Hematopoietic multipotent progenitor cell treated with erythropoietin and hydrocortisone succinate and interleukin-3 and kit ligand, for 17 days (in vitro differentiated cells): Measurements from ENCODE around the gene ZNF502.
"Not testable (repeated sequence)": the region's sequence is repeated elsewhere in the genome, so short reads cannot be mapped to it uniquely, and the experiment has no call there.

Source experiments
- DNase-seq: peaks from one replicate; pipeline ENCODE4 v3.0.0-alpha.2; 2015; ENCODE audit warnings: low spot score

ZNF502 gene

DNA sequence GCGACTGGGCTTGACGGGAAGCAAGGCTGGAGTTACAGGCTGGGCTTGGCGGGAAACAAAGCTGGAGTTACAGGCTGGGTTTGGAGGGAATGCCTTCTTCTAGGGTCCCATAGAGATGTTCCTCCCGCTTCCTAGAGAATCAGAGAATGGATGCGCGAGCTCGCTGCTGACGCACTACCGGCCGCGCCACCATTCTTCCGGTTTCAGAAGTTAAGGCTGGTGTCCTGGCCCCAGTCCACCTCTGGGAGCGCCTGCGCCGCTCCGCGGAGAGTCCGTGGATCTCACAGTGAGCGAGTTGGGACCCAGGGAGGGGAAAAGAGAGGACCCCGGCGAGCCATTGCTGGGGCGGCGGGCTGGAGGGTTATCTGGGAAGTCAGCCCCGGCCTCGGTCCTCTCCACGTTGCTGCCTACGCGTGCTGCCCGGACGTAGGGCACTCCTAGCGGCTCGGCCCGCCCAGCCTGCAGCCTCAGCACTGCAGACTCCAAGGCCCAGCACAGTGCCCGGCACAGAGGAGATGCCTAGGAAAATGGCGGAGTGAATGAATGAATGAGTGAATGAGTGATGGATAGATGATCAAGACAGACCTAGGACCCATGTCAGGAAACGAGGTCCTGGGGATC lies at the start of gene ZNF502:
Gene ZNF502, plus strand, starts transcription at position 206 of the 621 bp plus-strand sequence. CDS start 7,602 bp downstream, outside the sequence.
- DNase-seq = no peak

DNA sequence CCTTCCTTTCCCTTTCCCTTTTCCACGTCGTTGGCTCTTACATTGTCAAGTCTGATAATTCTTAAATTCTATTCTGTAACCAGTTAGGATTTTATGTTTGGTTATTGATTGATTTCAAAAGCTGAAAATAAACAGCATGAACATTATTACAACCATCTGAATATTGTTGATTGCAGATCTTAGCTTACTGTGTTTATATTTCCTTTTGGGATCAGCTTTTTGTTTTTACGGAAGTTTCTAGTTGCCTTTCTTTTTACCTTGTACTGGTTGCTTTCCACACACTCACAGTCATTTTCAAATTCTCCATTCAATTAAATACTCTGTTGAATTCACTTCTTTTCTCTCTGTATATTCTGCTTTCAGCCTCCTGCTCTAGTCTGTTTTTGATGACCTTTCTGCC lies 47.3 kb upstream of the ZNF502 start:
- no peak for DNase-seq

DNA sequence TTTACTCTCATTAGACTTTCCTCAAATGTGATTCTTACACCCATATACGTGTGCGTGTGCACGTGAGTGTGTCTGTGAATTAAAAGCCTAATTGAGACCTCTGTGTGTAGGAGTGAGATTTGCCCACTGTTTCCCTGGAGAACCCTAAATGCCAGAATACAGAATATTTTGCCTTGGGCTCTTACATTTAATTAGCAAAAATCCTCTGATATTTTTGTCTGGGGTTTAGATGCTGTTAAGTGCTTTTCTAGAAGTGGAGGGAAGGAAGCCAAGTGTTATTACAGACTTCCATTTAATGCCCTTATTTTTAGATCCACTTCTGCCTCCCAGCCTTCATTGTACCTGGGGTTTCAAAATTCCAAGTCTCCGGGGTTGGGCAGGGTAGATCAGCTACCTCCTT lies 46.1 kb upstream of the ZNF502 start:
- no peak for DNase-seq

DNA sequence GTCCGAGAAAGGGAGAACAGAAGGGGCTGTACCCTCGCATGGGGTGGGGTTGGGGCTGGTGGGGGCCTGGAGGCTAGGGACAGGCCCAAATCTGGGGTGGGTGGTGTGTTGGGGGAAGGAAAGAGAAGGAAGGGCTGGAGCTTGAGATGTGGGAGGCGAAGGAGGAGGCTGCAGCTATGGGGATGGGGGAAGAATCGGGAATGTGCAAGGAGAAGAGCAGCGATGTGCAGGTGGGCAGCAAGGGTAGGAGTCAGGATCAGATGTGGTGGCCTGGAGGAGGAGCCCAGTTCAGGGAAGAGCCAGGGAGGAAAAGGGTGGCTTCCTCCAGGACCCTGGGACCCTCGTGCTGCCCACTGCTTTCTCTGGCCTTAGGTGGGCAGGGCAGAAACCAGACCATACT lies 42.7 kb upstream of the ZNF502 start:
- DNase-seq = no peak

DNA sequence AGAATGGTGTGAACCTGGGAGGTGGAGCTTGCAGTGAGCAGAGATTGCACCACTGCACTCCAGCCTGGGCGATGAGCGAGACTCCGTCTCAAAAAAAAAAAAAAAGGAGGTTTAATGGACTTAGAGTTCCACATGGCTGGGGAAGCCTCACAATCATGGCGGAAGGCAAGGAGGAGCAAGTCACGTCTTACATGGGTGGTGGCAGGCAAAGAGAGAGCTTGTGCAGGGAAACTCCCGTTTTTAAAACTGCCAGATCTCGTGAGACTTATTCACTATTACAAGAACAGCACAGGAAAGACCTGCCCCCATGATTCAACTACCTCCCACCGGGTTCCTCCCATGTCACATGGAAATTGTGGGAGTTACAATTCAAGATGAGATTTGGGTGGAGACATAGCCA lies 39.0 kb upstream of the ZNF502 start:
- not testable (repeated sequence) for DNase-seq

DNA sequence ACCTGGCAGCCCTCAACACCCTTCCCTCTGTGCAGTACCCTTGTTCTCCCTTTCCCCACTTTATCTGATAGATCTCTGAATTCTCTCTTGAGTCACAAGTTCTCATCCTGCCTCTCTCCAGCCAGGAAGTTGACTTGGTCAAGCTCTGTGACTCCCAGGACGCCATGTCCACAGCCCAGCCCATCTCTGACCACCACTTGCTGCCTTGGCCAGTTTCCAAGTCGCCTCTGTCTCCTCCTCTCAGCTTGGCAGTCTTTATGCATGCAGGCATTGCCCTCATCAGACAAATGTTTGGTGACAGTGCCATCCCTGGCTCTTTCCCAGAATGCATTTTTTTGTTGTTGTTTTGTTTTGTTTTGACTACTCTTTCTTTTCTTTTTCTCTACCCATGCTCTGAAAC lies 38.2 kb upstream of the ZNF502 start:
- no peak for DNase-seq

DNA sequence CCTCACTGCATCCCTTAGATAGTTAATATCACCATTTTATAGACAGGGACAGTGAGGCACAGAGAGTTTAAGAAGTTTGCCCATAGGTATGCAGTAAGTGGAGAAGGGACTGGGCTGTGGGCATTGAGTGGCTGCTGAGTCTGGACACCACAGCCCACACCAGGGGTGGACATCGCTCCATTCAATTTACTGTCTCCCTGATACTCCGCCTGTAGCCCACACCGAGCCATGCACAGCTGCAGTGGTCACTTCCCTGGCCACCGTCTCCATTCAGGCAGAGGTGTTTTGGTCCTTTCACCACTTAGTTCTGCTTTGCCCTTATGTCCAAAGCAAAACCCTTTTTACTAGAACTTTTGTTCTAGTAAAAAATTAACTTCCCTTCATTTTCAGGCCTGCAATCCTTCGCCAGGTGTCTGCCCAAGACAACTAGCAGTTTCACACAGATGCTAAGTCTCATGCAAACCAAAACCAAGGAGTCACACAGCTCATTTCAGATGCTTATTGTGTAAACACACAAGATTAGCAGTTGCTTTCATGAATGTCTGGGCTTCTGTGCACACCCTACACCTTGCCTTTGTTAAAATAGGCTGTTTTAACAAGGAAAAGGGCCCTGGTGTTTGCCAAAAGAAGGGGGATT lies 33.9 kb upstream of the ZNF502 start:
- no peak for DNase-seq

DNA sequence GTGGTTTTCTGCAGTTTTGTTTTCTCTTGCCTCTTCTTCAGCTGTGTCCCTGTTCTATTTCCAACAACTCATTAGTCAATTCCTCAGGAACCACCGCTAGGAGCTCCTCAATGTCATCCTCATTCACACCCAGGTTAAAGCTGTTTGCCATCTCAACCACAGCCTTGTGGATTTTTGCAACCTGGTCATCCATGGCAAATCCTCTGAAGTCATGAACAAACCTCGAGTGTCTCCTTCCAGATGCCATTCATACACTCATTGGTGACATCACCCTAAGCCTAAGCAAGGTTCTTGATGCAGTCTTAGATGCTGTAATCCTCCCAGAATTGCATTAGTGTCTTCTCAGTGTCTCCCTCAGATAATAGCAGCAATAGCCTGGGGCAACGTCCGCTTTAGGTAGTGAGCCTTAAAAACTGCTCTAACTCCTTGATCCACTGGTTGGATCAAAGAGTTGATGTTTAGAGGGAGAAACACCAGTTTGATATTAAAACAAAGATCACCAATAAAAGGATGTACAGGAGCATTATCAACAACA lies 31.5 kb upstream of the ZNF502 start:
- no peak for DNase-seq

DNA sequence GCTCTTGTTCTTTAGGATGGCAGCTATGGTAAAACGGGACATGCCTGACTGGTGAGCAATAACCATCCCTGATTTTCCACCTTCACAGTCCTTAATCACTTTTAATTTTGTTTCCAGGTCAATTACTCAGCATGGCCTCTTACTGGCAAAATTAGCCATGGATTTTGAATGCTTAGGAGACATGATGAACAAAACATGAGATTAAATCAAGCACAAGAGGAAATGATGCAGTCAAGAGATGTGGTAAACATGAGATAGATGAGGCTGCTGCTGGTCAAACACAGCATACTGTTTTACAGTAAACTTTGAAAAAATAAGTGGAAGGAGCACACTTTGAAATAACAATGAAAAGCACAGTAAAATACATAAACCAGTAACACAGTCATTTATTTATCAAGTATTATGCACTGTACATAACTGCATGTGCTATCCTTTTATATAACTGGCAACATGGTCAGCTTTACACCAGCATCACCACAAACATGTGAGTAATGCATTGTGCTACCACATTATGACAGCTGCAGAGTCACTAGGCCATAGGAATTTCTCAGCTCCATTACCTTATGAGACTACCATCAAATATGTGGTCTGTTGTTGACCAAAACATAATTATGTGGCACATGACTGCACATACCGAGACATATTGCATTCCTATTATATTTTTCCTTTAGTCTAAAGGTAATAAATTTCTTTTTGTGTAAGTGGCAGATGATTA lies 30.1 kb upstream of the ZNF502 start:
- no peak for DNase-seq

DNA sequence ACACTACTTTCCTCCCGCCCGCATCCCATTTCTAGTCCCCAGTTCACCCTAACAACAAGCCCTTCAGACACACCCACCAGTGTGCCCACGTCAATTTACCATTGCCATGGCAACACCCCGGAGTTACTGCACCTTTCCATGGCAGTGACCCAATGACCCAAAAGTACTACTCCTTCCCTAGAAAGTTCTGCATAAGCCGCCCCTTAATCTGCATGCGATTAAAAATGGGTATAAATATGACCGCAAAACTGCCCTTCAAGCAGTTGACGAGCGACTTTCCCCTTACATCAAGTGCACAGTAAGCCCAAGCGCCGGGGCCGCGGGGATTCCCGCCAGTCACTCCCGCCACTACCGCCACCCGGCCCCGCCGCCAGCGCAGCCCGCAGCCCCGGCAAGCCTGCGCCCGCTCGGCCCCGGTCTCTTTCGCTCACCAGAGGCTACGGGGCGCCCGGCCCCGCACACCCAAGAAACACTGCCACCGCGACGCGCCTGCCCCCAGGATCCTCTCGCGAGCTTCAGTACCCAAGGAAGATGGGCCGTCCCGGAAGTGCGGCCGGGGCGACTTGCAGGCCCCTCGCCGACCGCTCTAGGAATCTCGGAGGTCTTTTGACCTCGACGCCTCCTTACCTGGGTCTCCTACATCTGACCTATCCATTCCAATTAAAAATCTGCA lies 27.2 kb upstream of the ZNF502 start:
- no peak for DNase-seq

DNA sequence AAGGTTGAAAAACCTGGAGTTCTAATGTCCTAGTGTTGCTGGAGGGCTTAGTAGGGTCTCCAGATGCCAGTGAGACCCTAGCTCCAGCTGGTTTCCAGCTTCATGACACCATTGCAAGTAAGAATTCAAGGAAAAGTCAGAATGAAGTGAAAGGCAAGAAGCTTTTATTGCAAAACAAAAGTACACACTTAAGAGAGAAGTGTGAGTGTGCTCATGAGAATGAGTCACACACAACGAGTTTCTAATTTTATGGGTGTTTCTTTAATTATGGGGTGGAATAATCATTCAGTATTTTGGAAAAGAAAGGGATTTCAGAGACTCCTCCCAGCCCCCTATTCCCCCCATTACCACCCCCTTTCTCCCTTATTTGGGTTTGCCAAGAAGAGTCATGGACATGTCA lies 24.6 kb upstream of the ZNF502 start:
- DNase-seq = no peak

DNA sequence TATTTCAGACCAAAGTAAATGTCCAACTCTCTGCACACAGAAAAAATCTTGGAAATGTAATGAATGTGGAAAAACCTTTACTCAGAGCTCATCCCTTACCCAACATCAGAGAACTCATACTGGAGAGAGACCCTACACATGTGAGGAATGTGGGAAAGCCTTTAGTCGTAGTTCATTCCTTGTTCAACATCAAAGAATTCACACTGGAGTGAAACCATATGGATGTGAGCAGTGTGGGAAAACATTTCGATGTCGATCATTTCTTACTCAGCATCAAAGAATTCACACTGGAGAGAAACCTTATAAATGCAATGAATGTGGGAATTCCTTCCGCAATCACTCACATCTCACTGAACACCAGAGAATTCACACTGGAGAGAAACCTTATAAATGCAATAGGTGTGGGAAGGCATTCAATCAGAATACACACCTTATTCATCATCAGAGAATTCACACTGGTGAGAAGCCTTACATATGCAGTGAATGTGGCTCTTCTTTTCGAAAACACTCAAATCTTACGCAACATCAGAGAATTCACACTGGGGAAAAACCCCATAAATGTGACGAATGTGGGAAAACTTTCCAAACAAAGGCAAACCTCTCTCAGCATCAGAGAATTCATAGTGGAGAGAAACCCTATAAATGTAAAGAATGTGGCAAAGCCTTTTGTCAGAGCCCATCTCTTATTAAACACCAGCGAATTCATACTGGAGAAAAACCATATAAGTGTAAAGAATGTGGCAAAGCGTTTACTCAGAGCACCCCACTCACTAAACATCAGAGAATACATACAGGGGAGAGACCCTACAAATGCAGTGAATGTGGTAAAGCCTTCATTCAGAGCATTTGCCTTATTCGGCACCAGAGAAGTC lies 9.0 kb downstream of the ZNF502 start:
- no peak for DNase-seq

DNA sequence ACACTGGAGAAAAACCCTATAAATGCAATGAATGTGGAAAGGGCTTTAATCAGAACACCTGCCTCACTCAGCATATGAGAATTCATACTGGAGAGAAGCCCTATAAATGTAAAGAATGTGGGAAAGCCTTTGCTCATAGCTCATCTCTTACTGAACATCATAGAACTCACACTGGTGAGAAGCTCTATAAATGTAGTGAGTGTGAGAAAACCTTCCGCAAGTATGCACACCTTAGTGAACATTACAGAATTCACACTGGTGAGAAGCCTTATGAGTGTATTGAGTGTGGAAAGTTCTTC lies 9.6 kb downstream of the ZNF502 start:
- no peak for DNase-seq

DNA sequence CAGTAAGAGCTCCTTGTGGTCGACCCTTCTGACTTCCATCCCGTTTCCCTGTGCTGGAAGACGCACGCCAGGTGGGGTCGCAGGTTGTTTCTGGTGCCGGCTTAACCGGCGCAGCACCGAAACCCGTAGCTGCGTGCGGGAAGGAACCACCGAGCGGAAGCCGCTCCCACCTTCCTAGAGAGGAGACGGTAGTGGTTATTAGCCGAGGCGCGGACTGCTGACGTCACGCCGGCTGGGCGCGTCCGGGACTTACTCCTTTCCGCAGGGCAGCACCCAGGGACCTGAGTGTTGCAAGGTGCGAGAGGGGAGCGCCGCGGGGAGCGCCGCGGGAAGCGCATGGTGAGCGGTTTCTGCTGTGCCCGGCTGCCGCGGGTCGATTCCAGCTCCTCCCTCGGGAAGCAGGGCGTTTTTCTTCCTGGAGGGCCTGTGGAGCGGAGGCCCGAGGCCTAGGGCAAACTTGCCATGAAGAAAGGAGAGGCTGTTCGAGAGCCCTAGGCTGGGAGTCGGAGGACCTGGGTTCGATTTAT lies 17.0 kb downstream of the ZNF502 start, which contains the start of gene ZNF501:
Gene ZNF501, plus strand, starts transcription at position 252 of the 527 bp plus-strand sequence. CDS start 4,787 bp downstream, outside the sequence.
- peak; percentile 27 for DNase-seq

DNA sequence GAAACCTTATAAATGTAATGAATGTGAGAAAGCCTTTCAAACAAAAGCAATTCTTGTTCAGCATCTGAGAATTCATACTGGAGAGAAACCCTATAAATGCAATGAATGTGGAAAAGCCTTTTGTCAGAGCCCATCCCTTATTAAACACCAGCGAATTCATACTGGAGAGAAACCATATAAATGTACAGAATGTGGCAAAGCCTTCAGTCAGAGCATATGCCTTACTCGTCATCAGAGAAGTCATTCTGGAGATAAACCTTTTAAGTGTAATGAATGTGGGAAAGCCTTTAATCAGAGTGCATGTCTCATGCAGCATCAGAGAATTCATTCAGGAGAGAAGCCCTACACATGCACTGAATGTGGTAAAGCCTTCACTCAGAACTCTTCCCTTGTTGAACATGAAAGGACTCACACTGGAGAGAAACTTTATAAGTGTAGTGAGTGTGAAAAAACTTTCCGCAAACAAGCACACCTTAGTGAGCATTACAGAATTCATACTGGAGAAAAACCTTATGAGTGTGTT lies 22.2 kb downstream of the ZNF502 start:
- DNase-seq = no peak

DNA sequence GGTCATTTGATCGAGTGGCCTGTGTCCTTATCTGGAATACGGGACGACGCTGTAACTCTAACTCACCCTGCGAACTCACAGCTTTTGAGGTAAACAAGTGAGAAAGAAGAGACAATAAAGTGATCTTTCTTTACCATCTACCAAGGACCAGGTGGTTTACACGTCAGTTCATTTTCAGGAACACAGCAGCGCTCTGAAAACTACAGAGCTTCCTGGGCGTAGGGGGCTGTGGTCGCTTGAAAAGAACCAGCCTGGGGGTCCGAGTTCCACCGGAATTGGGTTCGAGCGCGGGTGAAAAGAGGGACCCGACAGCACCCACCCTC lies 48.6 kb downstream of the ZNF502 start:
- no peak for DNase-seq

DNA sequence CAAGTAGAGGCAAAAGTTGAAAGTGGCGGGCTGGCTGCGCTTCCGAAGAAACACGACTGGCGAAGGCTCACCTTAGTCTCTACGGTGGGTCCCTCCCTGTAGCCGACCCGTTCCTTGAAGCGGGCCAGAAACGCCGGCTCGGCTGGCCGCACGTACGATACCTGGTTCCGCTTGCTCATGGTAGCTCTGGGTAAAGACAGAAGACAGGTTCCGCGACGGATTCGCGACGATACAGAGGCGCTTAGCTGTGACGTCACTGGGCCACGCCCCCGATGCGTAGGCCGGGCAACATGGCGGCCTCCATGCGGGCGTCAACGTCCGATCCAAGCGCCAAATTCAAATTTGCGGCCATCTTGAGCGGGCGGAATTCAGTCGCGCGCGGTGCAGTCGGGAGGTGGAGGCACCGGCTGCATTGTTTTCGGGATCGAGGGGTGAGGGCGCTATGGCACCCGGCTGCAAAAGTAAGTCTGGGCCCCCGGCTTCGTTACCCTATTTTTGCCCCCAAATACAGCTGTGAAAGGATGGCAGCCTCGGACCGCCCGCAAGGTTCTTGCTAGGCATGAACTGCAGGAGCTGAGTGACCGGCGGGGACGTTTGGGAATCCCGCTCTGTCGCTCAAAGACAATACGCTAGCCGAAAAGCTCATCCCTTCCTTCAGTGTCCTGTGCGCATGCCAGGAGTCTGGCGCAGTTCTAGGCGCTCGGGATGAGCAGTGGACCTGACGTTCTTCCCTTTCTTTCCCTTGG lies 49.1 kb downstream of the ZNF502 start, which contains the start of the genes KIAA1143 and KIF15:
Gene KIAA1143, minus strand, starts transcription at position 196 of the 746 bp plus-strand sequence. Its CDS starts 17 bp downstream, at position 179.
Gene KIF15, plus strand, starts transcription at position 371 of the 746 bp plus-strand sequence. Its CDS starts 72 bp downstream, at position 443.
- peak; percentile 97 for DNase-seq

DNA sequence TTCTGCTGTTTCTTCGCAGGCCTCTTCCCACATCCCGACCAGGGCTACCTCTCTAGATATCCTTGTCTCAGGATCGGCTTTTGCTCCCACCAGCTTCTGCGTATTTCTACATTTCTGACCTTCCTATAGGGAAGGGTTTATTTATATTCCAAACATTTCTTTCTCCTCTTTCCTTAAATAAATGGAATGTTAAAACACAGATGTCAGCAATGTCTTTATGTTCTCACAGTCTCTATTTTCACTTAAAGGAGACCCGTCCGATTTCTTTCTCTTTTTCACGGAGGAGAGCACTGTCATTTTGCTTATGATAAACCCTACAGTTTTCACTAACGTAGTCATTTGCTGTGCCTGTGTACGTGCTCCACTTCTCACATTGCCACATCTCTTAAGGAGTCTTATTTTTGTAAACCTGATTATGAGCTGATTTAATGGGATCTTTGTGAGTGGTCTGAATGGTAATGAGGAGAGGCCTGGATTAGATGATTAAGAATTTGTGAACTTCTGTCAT lies 49.8 kb downstream of the ZNF502 start:
- DNase-seq = no peak

DNA sequence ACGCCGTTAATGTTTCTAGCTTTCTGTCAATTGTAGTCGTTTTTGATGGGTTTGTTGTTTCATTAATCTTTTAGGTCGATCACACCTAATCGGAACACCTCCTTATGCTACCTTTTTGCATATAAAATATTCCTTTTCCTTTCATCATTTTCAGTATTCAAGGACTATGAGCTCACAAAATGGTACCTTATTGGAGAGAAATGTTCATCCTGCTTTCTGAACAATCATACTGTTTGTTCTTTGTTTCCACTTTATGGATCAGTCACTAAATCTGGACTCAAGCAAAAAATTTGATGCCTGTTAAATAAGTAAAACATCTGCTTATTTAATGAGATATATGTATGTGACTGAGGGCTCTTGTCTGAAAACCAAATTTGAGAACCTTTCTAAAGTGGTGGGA lies 50.2 kb downstream of the ZNF502 start:
- DNase-seq = no peak

DNA sequence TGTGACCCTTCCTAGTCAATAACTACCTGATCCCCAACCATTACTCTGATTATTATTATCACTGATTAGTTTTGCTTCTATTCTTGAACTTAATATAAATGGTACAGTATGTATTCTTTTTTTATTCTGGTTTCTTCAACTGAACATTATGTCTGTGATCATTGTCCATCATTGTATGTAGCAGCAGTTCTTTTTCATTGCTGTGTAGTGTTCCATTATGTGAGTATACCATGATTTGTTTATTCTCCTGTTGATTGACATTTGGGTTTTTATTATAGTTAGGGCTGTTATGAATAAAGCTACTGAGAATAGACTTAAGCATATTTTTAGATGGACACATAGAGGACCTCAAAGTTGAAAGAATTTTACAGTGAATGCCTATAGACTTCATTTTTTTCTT lies 51.8 kb downstream of the ZNF502 start:
- DNase-seq = no peak
